Gastrocnemius medialis (tissue), 4 donors: ENCODE measurements around the gene TNNI3K. TPM values are rescaled to one million over a fixed set of nuclear protein-coding genes. Genes with fewer than 3 reads are reported as not detected.

Experiments used
- ATAC-seq, 2 donors: fragments of 150-250 bp; one replicate each; pipeline ENCODE4 v1.9.1; 2016
- DNase-seq, 2 donors: peaks; one replicate each; pipeline ENCODE4 v3.0.0-alpha.2; 2019
- H3K27ac ChIP-seq, 4 donors: fragments of 200-600 bp; sonication (generic); 1 replicate in 1 of 4; 2 replicates in 3 of 4; pipeline ENCODE4 v1.5.1; 2016 to 2018; ENCODE audit warnings: mild to moderate bottlenecking in 2 of 4, moderate library complexity in 1 of 4
- H3K27me3 ChIP-seq, 3 donors: fragments of 200-600 bp; sonication (generic) in 2 of 3; 1 replicate in 1 of 3; 2 replicates in 2 of 3; pipeline versions ENCODE4 v1.5.1 to v1.6.0; 2016 to 2019; ENCODE audit warnings: mild to moderate bottlenecking in 1 of 3, moderate library complexity in 1 of 3
- H3K36me3 ChIP-seq, 2 donors: fragments of 200-600 bp; sonication (generic) in 1 of 2; one replicate each; pipeline ENCODE4 v1.5.1; 2017 to 2018
- H3K4me1 ChIP-seq, 2 donors: fragments of 200-600 bp; sonication (generic) in 1 of 2; one replicate each; pipeline ENCODE4 v1.5.1; 2016 to 2017; ENCODE audit warnings: mild to moderate bottlenecking in 2 of 2
- H3K4me3 ChIP-seq, 4 donors: fragments of 200-600 bp; sonication (generic) in 3 of 4; 1 replicate in 1 of 4; 2 replicates in 3 of 4; pipeline ENCODE4 v1.5.1; 2016 to 2019; ENCODE audit warnings: mild to moderate bottlenecking in 2 of 4
- H3K9me3 ChIP-seq, 3 donors: fragments of 200-600 bp; sonication (generic) in 2 of 3; 1 replicate in 1 of 3; 2 replicates in 2 of 3; pipeline ENCODE4 v1.5.1; 2016 to 2019
- POLR2A ChIP-seq, 2 donors: fragments of 450-650 bp; IDR thresholded peaks; one replicate each; pipeline ENCODE4 v1.6.1; 2017; ENCODE audit warnings: antibody characterized with exemption in 2 of 2, mild to moderate bottlenecking in 2 of 2, moderate library complexity in 2 of 2
- in situ Hi-C, 4 donors: fragments of 200-750 bp; cut with MboI; loops; one replicate each; pipeline versions ENCODE4 v1.15.0 to v1.8.0; 2017; ENCODE audit warnings: low sequenced_read_pairs in 4 of 4
- intact Hi-C: fragments of 100-400 bp; cut with DNase I; formaldehyde crosslinking; loops from one replicate; pipeline ENCODE4 v1.15.1; 2023; ENCODE audit warnings: low total_unique reads
- total RNA-seq, 4 donors: library from RNA; depleted of rRNA; stranded (reverse); fragments of >200 nt; gene quantifications; one replicate each; pipeline versions ENCODE4 v1.1.0 to v1.2.3, GENCODE V29; 2016
- TF ChIP-seq, protein P1 (sequence below), 5 experiments: fragments of 450-650 bp in 3 of 5; fragments of 200-600 bp in 2 of 5; sonication (generic) in 2 of 5; IDR thresholded peaks in 4 of 5; conservative IDR thresholded peaks in 1 of 5; 1 replicate in 4 of 5; 2 replicates in 1 of 5; pipeline ENCODE4 v1.5.1; 2016 to 2019; ENCODE audit warnings: antibody characterized with exemption in 5 of 5, mild to moderate bottlenecking in 3 of 5, moderate library complexity in 3 of 5

TNNI3K gene
- total RNA-seq, 4 donors from 2014 or later: 0.39 to 8.6 (median 4.0) TPM

DNA sequence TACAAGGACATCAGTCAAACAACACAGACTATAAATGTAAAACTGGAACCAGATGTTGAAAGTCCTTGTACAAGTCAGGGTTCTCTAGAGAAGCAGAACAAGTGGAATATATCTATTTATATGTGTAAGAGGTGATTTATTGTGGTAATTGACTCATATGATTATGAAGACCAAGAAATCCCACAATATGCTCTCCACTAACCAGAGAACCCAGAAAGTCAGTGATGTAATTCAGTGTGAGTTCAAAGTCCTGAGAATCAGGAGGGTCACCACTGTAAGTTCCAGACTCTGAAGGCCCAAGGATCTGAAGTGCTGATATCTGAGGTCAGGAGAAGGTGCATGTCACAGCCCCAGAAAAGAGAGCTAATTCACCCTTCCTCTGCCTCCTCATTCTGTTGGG, 220.2 kb downstream of the TNNI3K start:
- no peaks in the 10 kb centered on the region for H3K4me1 ChIP-seq
- H3K27me3 ChIP-seq: no peaks in the 10 kb centered on the region
- DNase-seq (no peak), ATAC-seq (no peak)
- no peak overlapping the region for H3K4me3 ChIP-seq
- no peaks in the 10 kb centered on the region for H3K9me3 ChIP-seq
- H3K27ac ChIP-seq: no peak overlapping the region
- in situ Hi-C loops: no loop called here
- TF ChIP-seq POLR2A (IDR thresholded peaks at IDR 0.05): no peak
- intact Hi-C loops: no loop called here
- no peaks in the 10 kb centered on the region for H3K36me3 ChIP-seq

DNA sequence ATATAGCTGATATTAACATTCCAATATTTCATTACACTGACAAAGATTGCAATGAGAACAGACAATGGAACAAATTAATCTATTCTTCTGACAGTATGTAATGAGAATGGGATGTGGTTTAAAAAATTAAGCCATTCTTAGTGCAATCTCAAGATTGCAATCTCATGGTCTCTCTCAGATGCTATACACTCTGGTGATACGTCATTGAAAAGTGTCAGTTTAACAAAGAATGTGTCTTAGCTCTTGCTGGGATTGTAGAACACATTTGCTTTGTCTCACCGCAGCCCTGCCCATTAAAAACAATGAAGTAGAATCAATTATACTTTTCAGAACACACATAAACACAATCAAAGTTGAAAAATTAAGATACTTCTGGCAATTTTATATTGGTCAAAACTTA, 222.1 kb downstream of the TNNI3K start:
- H3K27ac ChIP-seq: no peak overlapping the region
- DNase-seq (no peak), ATAC-seq (no peak)
- no peak overlapping the region for H3K4me3 ChIP-seq
- in situ Hi-C loops (no loop called here), intact Hi-C loops (no loop called here)
- no peaks in the 10 kb centered on the region for H3K27me3 ChIP-seq
- no peaks in the 10 kb centered on the region for H3K4me1 ChIP-seq
- TF ChIP-seq, protein P1, sequence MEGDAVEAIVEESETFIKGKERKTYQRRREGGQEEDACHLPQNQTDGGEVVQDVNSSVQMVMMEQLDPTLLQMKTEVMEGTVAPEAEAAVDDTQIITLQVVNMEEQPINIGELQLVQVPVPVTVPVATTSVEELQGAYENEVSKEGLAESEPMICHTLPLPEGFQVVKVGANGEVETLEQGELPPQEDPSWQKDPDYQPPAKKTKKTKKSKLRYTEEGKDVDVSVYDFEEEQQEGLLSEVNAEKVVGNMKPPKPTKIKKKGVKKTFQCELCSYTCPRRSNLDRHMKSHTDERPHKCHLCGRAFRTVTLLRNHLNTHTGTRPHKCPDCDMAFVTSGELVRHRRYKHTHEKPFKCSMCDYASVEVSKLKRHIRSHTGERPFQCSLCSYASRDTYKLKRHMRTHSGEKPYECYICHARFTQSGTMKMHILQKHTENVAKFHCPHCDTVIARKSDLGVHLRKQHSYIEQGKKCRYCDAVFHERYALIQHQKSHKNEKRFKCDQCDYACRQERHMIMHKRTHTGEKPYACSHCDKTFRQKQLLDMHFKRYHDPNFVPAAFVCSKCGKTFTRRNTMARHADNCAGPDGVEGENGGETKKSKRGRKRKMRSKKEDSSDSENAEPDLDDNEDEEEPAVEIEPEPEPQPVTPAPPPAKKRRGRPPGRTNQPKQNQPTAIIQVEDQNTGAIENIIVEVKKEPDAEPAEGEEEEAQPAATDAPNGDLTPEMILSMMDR (IDR thresholded peaks at IDR 0.05 in 4 of 5, conservative IDR thresholded peaks at IDR 0.05 in 1 of 5): no peak
- TF ChIP-seq POLR2A (IDR thresholded peaks at IDR 0.05): no peak
- H3K9me3 ChIP-seq: no peaks in the 10 kb centered on the region
- no peaks in the 10 kb centered on the region for H3K36me3 ChIP-seq

DNA sequence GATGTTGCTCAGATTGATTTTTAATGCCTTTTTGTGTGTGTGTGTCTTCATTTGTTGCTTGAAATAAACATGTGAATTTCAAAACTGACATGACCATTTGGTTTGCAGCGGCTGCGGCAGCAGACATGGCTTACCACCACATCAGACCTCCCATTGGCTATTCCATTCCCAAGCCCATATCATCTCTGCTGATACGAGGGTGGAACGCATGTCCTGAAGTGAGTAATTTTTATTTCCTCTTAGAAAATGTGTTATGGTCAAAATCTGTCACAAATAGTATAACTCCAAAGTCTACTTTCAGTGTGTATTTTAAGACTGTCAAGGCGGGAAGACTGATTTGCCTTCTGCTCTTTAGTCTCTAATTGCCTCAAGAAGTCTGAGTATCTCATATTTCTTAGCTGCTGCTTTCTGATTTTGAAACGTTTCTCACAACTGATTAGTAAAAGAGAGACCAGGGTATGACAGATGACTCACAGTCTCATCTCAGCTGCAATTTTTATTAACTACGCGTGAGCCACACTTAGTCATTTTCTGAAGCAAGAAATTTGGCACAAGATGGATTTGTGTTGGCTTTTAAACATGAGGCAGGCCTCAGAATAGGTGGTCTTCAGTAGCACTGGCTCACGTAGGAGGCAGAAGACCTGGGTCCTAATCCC, 228.3 kb downstream of the TNNI3K start:
- H3K27ac ChIP-seq: peak overlapping the region in 2 of 4 donors; percentile 3 to 31
- in situ Hi-C loops: no loop called here
- no peak for TF ChIP-seq POLR2A (IDR thresholded peaks at IDR 0.05)
- TF ChIP-seq, protein P1 (IDR thresholded peaks at IDR 0.05 in 4 of 5, conservative IDR thresholded peaks at IDR 0.05 in 1 of 5): no peak
- no peak overlapping the region for H3K4me3 ChIP-seq
- DNase-seq (no peak), ATAC-seq (peak; percentile 39 to 78)
- no peaks in the 10 kb centered on the region for H3K9me3 ChIP-seq
- no peaks in the 10 kb centered on the region for H3K27me3 ChIP-seq
- H3K4me1 ChIP-seq: no peaks in the 10 kb centered on the region
- intact Hi-C loops: no loop called here
- no peaks in the 10 kb centered on the region for H3K36me3 ChIP-seq

DNA sequence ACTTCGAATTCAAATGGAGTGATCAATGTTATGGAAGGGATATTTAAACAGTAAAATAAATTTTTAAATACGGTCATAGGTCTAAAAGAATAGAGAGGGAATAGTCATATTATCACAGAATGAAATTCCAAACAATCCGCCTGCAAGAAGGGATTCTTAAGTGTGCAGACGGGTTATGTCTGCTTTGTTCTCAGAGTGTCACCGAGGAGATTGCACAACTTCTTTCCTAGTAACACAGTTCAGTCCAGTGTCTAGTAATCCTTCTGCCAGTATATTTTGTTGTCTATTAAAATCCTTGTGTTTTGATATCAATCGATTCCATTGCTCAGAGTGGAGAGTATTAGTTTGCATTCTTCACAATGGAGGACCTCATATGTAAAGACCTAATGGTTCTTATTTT, 228.8 kb downstream of the TNNI3K start:
- Histone ChIP-seq H3K4me1 (no peaks in the 10 kb centered on the region), H3K4me3 (no peak overlapping the region), H3K9me3 (no peaks in the 10 kb centered on the region), H3K27ac (peak overlapping the region in 2 of 4 donors; percentile 3 to 31), H3K36me3 (no peaks in the 10 kb centered on the region), H3K27me3 (no peaks in the 10 kb centered on the region)
- ATAC-seq: no peak
- TF ChIP-seq, protein P1 (IDR thresholded peaks at IDR 0.05 in 4 of 5, conservative IDR thresholded peaks at IDR 0.05 in 1 of 5): no peak
- no peak for TF ChIP-seq POLR2A (IDR thresholded peaks at IDR 0.05)
- no peak for DNase-seq
- in situ Hi-C loops (no loop called here), intact Hi-C loops (no loop called here)

DNA sequence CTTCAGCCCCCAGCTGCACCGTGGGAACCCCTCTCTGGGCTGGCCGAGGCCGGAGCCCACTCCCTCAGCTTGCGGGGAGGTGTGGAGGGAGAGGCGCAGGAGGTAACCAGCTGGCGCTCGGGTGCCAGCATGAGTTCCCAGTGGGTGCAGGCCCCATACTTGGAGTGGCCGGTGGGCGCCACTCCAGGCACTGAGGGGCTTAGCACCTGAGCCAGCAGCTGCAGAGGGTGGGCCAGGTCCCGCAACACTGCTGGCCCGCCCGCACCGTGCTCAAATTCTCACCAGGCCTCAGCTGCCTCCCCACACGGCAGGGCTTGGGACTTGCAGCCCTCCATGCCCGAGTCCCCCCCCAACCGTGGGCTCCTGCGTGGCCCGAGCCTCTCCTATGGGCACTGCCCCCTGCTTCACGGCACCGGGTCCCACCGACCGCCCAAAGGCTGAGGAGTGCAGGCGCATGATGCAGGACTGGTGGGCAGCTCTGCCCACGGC, 230.1 kb downstream of the TNNI3K start:
- Histone ChIP-seq H3K27me3 (no peaks in the 10 kb centered on the region), H3K36me3 (no peaks in the 10 kb centered on the region), H3K4me1 (peaks cover 0 to 4% of the 10 kb centered on the region in 2 donors), H3K4me3 (no peak overlapping the region), H3K9me3 (no peaks in the 10 kb centered on the region), H3K27ac (no peak overlapping the region)
- in situ Hi-C loops: no loop called here
- ATAC-seq (no peak), DNase-seq (no peak)
- TF ChIP-seq, protein P1 (IDR thresholded peaks at IDR 0.05 in 4 of 5, conservative IDR thresholded peaks at IDR 0.05 in 1 of 5): no peak
- no peak for TF ChIP-seq POLR2A (IDR thresholded peaks at IDR 0.05)
- intact Hi-C loops: no loop called here
